Activated B cell treated with CpG ODN at 0.5 μM for 24 hours (primary cell): Measurements from ENCODE around the gene DHRSX. TPM values are rescaled to one million over a fixed set of nuclear protein-coding genes. Genes with fewer than 3 reads are reported as not detected.
"Not testable (repeated sequence)": the region's sequence is repeated elsewhere in the genome, so short reads cannot be mapped to it uniquely, and the experiment has no call there.

Experiments
- ATAC-seq: fragments of 200-7000 bp; cut with Tn5 transposase; one replicate; pipeline ENCODE4 v1.10.0; 2021; ENCODE audit warnings: low read depth, mild to moderate bottlenecking, moderate library complexity
- CTCF ChIA-PET: fragments of 350-600 bp; sonication (Branson Sonifier 250); formaldehyde crosslinking; loops from one replicate; lab custom pipeline; 2021; ENCODE audit warnings: antibody characterized with exemption; lab: Charles Lee
- POLR2A ChIA-PET: fragments of 350-600 bp; sonication (Branson Sonifier 250); formaldehyde crosslinking; loops from one replicate; lab custom pipeline; 2021; ENCODE audit warnings: antibody characterized with exemption; lab: Charles Lee
- DNase-seq: peaks from one replicate; pipeline ENCODE4 v3.0.0; 2022
- H3K27ac Mint-ChIP-seq: one replicate; pipeline ENCODE4 v1.8.0; 2020; ENCODE audit warnings: mixed read lengths
- H3K27me3 Mint-ChIP-seq: one replicate; pipeline ENCODE4 v1.8.0; 2021; ENCODE audit warnings: mixed read lengths
- H3K36me3 Mint-ChIP-seq: one replicate; pipeline ENCODE4 v1.8.0; 2021; ENCODE audit warnings: low read depth, mixed read lengths
- H3K4me1 Mint-ChIP-seq: one replicate; pipeline ENCODE4 v1.8.0; 2021; ENCODE audit warnings: mixed read lengths
- H3K4me3 Mint-ChIP-seq: one replicate; pipeline ENCODE4 v1.8.0; 2020; ENCODE audit warnings: mild to moderate bottlenecking, mixed read lengths
- H3K9me3 Mint-ChIP-seq: one replicate; pipeline ENCODE4 v1.8.0; 2020; ENCODE audit warnings: mixed read lengths
- intact Hi-C: fragments of 100-400 bp; cut with micrococcal nuclease; formaldehyde crosslinking; loops from one replicate; pipeline ENCODE4 v1.15.1; 2024
- total RNA-seq: library from RNA; stranded (reverse); gene quantifications from 2 replicates; pipeline ENCODE4 v1.2.3, GENCODE V29; 2022
- TF ChIP-seq, protein P1 (sequence below): fragments of 200-600 bp; IDR thresholded peaks from one replicate; pipeline ENCODE4 v1.8.0; 2022; ENCODE audit warnings: antibody characterized with exemption, mild to moderate bottlenecking

DHRSX gene
- total RNA-seq, 1 donor from 2014 or later = 28.3 TPM

DNA sequence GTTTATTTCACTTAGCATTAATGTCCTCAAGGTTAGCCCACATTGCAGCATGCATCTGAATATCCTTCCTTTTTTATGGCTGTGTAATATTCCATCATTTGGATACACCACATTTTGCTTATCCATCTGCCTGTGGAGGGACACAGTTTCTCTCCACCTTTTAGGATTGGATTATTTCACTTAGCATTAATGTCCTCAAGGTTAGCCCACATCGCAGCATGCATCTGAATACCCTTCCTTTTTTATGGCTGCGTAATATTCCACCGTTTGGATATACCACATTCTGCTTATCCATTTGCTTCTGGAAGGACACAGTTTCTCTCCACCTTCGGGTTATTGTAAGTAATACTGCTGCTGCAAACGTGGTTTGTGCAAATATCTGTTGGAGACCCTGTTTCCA lies 110.0 kb downstream of the DHRSX start:
- intact Hi-C loops = no loop called here
- Mint-ChIP-seq H3K36me3 (peaks cover 49% of the 10 kb centered on the region), H3K4me3 (no peak overlapping the region), H3K27me3 (no peaks in the 10 kb centered on the region), H3K27ac (no peak overlapping the region), H3K4me1 (no peaks in the 10 kb centered on the region), H3K9me3 (peaks cover 9% of the 10 kb centered on the region)
- TF ChIP-seq, protein P1, sequence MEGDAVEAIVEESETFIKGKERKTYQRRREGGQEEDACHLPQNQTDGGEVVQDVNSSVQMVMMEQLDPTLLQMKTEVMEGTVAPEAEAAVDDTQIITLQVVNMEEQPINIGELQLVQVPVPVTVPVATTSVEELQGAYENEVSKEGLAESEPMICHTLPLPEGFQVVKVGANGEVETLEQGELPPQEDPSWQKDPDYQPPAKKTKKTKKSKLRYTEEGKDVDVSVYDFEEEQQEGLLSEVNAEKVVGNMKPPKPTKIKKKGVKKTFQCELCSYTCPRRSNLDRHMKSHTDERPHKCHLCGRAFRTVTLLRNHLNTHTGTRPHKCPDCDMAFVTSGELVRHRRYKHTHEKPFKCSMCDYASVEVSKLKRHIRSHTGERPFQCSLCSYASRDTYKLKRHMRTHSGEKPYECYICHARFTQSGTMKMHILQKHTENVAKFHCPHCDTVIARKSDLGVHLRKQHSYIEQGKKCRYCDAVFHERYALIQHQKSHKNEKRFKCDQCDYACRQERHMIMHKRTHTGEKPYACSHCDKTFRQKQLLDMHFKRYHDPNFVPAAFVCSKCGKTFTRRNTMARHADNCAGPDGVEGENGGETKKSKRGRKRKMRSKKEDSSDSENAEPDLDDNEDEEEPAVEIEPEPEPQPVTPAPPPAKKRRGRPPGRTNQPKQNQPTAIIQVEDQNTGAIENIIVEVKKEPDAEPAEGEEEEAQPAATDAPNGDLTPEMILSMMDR = no peak
- ATAC-seq (no peak), DNase-seq (no peak)
- CTCF ChIA-PET = no interaction called here
- POLR2A ChIA-PET = no interaction called here

DNA sequence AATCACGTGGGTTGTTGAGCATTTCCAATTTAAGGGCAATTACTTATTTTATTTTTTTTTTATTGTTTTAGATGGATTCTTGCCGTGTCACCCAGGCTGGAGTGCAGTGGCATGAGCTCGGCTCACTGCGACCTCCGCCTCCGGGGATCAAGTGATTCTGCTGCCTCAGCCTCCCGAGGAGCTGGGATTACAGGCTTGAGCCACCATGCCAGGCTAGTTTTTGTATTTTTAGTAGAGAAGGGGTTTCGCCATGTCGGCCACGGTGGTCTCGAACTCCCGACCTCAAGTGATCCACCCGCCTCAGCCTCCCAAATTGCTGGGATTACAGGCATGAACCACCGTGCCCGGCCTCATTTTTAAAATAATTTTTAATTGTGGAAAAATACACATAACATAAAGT lies 111.0 kb downstream of the DHRSX start:
- H3K36me3 Mint-ChIP-seq = peaks cover 45% of the 10 kb centered on the region
- H3K4me3 Mint-ChIP-seq, DNase-seq, H3K9me3 Mint-ChIP-seq, ATAC-seq, intact Hi-C loops, H3K27ac Mint-ChIP-seq, H3K27me3 Mint-ChIP-seq, CTCF ChIA-PET, H3K4me1 Mint-ChIP-seq, POLR2A ChIA-PET: not testable (repeated sequence)

DNA sequence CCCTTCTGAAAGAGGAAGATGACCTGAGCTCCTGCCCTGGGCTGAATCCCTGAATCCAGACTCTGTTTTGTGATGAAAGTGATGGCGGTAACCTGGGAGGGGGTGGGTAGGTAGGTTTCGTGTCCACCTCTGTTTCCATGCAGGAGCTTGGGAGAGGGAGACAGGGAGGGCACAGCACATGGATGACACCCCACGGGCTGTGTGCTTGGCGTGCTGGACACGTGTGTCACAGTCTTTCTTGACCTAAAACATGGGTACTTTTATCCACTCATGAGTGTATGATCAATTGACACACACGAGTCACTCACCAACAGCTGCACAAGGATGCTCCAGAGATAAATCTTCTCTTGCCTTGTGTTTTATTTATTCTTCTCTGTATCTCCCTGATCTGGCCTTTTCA lies 111.5 kb downstream of the DHRSX start:
- Mint-ChIP-seq H3K27ac (no peak overlapping the region), H3K4me1 (no peaks in the 10 kb centered on the region), H3K9me3 (peaks cover 9% of the 10 kb centered on the region), H3K4me3 (no peak overlapping the region), H3K27me3 (no peaks in the 10 kb centered on the region), H3K36me3 (peaks cover 41% of the 10 kb centered on the region)
- TF ChIP-seq, protein P1 = no peak
- ATAC-seq (no peak), DNase-seq (no peak)
- intact Hi-C loops = no loop called here
- CTCF ChIA-PET = no interaction called here
- POLR2A ChIA-PET = no interaction called here

DNA sequence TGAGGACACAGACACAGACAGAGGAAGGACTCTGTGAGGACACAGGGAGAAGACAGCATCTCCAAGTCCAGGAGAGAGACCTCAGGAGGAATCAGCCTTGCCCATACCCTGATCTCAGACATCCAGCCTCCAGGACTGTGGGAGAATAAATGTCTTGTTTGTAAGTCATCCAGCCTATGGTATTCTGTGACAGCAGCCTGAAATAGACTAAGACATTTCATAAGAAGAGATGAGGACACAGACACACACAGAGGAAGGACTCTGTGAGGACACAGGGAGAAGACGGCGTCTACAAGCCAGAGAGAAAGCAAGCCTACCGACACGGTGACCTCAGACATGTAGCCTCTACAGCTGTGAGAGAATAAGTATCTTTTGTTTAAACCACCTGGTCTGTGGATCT lies 112.1 kb downstream of the DHRSX start:
- Mint-ChIP-seq H3K36me3 (peaks cover 35% of the 10 kb centered on the region), H3K27me3 (no peaks in the 10 kb centered on the region), H3K9me3 (peaks cover 9% of the 10 kb centered on the region), H3K4me3 (no peak overlapping the region), H3K4me1 (no peaks in the 10 kb centered on the region), H3K27ac (no peak overlapping the region)
- ChIA-PET CTCF (no interaction called here), POLR2A (no interaction called here)
- ATAC-seq (no peak), DNase-seq (no peak)
- TF ChIP-seq, protein P1 = no peak
- intact Hi-C loops = no loop called here

DNA sequence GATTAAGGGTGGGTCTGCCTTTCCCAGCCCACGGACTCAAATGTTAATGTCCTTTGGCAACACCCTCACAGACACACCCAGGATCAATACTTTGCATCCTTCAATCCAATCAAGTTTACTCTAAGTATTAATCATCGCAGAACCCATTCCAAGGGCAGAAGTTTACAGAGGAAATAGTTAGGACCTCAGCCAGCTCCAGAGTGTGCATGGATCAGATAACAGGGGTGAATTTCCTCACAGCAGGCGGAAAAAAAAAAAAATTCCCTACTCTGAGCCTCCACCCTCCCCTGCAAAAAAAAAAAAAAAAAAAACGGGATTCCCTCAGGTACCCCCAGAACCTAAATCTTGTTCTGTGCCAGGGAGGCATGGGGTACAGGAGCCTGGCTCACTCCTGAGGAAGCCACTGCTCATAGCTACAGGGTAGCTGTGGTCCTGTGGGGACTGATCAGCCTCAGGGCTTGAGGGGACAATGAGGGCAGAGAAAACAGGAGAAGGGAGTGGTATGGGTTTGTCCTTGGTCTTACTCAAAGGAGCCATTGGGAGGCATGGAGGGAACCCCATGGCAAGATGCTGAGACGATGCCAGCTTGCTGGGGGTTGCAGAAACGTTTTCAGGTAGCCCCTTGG lies 113.0 kb downstream of the DHRSX start:
- no peaks in the 10 kb centered on the region for H3K27me3 Mint-ChIP-seq
- no peaks in the 10 kb centered on the region for H3K4me1 Mint-ChIP-seq
- no peak overlapping the region for H3K4me3 Mint-ChIP-seq
- ChIA-PET POLR2A (no interaction called here), CTCF (no interaction called here)
- intact Hi-C loops = no loop called here
- TF ChIP-seq, protein P1 = no peak
- ATAC-seq (no peak), DNase-seq (no peak)
- H3K9me3 Mint-ChIP-seq = peaks cover 9% of the 10 kb centered on the region
- H3K27ac Mint-ChIP-seq = no peak overlapping the region
- peaks cover 34% of the 10 kb centered on the region for H3K36me3 Mint-ChIP-seq

DNA sequence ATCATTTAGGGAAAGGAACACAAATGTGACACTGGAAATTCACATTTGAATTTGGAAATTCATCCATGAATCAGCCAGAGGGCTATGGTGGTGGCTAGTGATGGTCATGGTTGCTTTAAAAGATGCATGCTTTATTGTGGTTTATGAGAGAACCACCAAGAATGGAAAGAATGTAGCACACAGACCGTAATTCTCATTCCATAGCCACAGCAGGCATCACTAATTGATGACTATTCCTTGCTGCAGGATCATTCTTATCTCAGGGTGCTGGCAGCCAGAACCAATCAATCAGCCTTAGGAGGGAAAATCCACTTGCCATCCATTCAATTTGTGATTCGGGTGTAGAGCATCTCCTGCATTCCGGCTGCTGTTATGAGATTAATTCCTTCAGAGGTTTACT lies 115.6 kb downstream of the DHRSX start:
- intact Hi-C loops = no loop called here
- Mint-ChIP-seq H3K36me3 (peaks cover 16% of the 10 kb centered on the region), H3K27me3 (no peaks in the 10 kb centered on the region), H3K4me3 (no peak overlapping the region), H3K4me1 (no peaks in the 10 kb centered on the region), H3K9me3 (no peaks in the 10 kb centered on the region), H3K27ac (no peak overlapping the region)
- DNase-seq = no peak
- CTCF ChIA-PET = no interaction called here
- TF ChIP-seq, protein P1 = no peak
- no peak for ATAC-seq
- POLR2A ChIA-PET = no interaction called here
